ENCODE data around the gene FNTB. TPM values are rescaled to one million over a fixed set of nuclear protein-coding genes. Genes with fewer than 3 reads are reported as not detected.

FNTB gene
- total RNA-seq, 1 donor from 2014 or later = 19.9 TPM

- H3K9me3 Mint-ChIP-seq (ENCODE audit: unreplicated experiment) = no peaks in the 10 kb centered on the region
- Histone ChIP-seq H3K9me3 (ENCODE audit: insufficient read depth, low read depth, low read length) (no peaks in the 10 kb centered on the region), H3K4me2 (ENCODE audit: low read length) (no peak overlapping the region), H3K36me3 (ENCODE audit: insufficient read depth, low read length) (no peaks in the 10 kb centered on the region), H2AFZ (ENCODE audit: low read depth, low read length) (no peak overlapping the region), H4K20me1 (ENCODE audit: insufficient read depth, low read length) (peaks cover 19% of the 10 kb centered on the region), H3K27ac (ENCODE audit: low read depth, low read length) (no peak overlapping the region), H3K4me3 (ENCODE audit: insufficient read depth, low read depth, low read length) (no peak overlapping the region), H3K79me2 (ENCODE audit: insufficient read depth, low read length) (no peaks in the 10 kb centered on the region), H3K27me3 (ENCODE audit: insufficient read depth, low read length) (no peaks in the 10 kb centered on the region), H3K9ac (ENCODE audit: low read length) (no peak overlapping the region), H3K4me1 (ENCODE audit: insufficient read depth, low read length) (no peaks in the 10 kb centered on the region)
- no peak overlapping the region for H3K27ac Mint-ChIP-seq (ENCODE audit: unreplicated experiment)
- peaks cover 37% of the 10 kb centered on the region for H3K36me3 Mint-ChIP-seq (ENCODE audit: low read depth, unreplicated experiment)
- H3K4me1 Mint-ChIP-seq (ENCODE audit: low read depth, unreplicated experiment) = no peaks in the 10 kb centered on the region
- no peak for DNase-seq (ENCODE audit: low read depth)
- FAIRE-seq = no peak
- H3K4me3 Mint-ChIP-seq (ENCODE audit: unreplicated experiment) = no peak overlapping the region
- TF ChIP-seq EZH2 (IDR thresholded peaks at IDR 0.05; ENCODE audit: insufficient read depth, low read length) = no peak
- TF ChIP-seq, protein P1, sequence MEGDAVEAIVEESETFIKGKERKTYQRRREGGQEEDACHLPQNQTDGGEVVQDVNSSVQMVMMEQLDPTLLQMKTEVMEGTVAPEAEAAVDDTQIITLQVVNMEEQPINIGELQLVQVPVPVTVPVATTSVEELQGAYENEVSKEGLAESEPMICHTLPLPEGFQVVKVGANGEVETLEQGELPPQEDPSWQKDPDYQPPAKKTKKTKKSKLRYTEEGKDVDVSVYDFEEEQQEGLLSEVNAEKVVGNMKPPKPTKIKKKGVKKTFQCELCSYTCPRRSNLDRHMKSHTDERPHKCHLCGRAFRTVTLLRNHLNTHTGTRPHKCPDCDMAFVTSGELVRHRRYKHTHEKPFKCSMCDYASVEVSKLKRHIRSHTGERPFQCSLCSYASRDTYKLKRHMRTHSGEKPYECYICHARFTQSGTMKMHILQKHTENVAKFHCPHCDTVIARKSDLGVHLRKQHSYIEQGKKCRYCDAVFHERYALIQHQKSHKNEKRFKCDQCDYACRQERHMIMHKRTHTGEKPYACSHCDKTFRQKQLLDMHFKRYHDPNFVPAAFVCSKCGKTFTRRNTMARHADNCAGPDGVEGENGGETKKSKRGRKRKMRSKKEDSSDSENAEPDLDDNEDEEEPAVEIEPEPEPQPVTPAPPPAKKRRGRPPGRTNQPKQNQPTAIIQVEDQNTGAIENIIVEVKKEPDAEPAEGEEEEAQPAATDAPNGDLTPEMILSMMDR (IDR thresholded peaks at IDR 0.05; ENCODE audit: insufficient read depth, low read depth, low read length) = no peak
- no peaks in the 10 kb centered on the region for H3K27me3 Mint-ChIP-seq (ENCODE audit: low read depth, unreplicated experiment)
Measured at GRCh38 chr14:64951724-64952123, 35.0 kb upstream of the FNTB start.

DNA sequence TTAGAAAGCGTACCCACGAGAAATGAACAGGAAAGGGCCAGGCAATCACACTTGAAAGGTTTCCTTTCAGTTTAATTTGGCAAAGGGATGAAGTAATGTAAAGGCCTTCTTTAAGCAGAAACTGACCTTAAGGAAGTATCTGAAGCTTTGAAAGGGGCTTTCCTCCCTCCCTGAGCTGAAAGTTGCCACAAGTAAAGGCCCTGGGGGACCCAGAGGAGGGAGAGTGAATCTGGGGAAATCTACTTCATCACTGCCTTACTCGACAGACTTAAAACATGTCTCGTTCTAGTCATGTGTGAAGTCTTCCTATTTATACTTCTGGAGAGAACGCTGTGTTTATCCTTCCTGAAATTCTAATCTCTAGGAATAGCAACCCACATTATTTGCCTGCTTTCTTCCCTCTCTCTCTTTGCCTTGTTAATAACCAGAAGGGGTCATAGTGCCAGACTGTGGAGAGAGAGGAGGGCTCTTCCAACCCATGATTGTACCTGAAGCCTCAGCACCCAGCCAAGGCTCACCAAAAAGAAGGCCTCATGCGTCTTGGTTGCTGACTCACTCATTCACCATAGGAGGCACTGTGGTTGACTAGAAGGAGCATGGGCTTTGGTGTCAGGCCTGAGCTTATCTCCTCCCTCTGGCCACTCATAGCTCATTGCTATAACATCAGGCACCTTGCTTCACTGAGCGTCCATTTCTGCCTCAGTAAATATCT, 33.9 kb upstream of the FNTB start:
- no peaks in the 10 kb centered on the region for H3K27me3 Mint-ChIP-seq (ENCODE audit: low read depth, unreplicated experiment)
- H3K27ac ChIP-seq (ENCODE audit: low read depth, low read length) = no peak overlapping the region

GRCh38 chr14:64953310-64953654, 33.4 kb upstream of the FNTB start:
- Histone ChIP-seq H4K20me1 (ENCODE audit: insufficient read depth, low read length) (peaks cover 19% of the 10 kb centered on the region), H3K36me3 (ENCODE audit: insufficient read depth, low read length) (no peaks in the 10 kb centered on the region), H3K9me3 (ENCODE audit: insufficient read depth, low read depth, low read length) (no peaks in the 10 kb centered on the region), H3K27ac (ENCODE audit: low read depth, low read length) (no peak overlapping the region), H3K4me2 (ENCODE audit: low read length) (no peak overlapping the region), H3K27me3 (ENCODE audit: insufficient read depth, low read length) (no peaks in the 10 kb centered on the region), H3K9ac (ENCODE audit: low read length) (no peak overlapping the region), H3K79me2 (ENCODE audit: insufficient read depth, low read length) (no peaks in the 10 kb centered on the region), H3K4me3 (ENCODE audit: insufficient read depth, low read depth, low read length) (no peak overlapping the region), H2AFZ (ENCODE audit: low read depth, low read length) (no peak overlapping the region), H3K4me1 (ENCODE audit: insufficient read depth, low read length) (no peaks in the 10 kb centered on the region)
- Mint-ChIP-seq H3K4me1 (ENCODE audit: low read depth, unreplicated experiment) (no peaks in the 10 kb centered on the region), H3K27ac (ENCODE audit: unreplicated experiment) (no peak overlapping the region), H3K4me3 (ENCODE audit: unreplicated experiment) (no peak overlapping the region), H3K36me3 (ENCODE audit: low read depth, unreplicated experiment) (peaks cover 31% of the 10 kb centered on the region), H3K9me3 (ENCODE audit: unreplicated experiment) (no peaks in the 10 kb centered on the region), H3K27me3 (ENCODE audit: low read depth, unreplicated experiment) (no peaks in the 10 kb centered on the region)
- DNase-seq (ENCODE audit: low read depth) (no peak), FAIRE-seq (no peak)
- TF ChIP-seq EZH2 (IDR thresholded peaks at IDR 0.05; ENCODE audit: insufficient read depth, low read length) = no peak
- TF ChIP-seq, protein P1 (IDR thresholded peaks at IDR 0.05; ENCODE audit: insufficient read depth, low read depth, low read length) = no peak

More for the DNA sequence above, 33.9 kb upstream of the FNTB start:
- no peaks in the 10 kb centered on the region for H3K4me1 Mint-ChIP-seq (ENCODE audit: low read depth, unreplicated experiment)
- Histone ChIP-seq H3K4me2 (ENCODE audit: low read length) (no peak overlapping the region), H3K9me3 (ENCODE audit: insufficient read depth, low read depth, low read length) (no peaks in the 10 kb centered on the region), H4K20me1 (ENCODE audit: insufficient read depth, low read length) (peaks cover 19% of the 10 kb centered on the region), H3K4me3 (ENCODE audit: insufficient read depth, low read depth, low read length) (no peak overlapping the region), H3K4me1 (ENCODE audit: insufficient read depth, low read length) (no peaks in the 10 kb centered on the region), H2AFZ (ENCODE audit: low read depth, low read length) (no peak overlapping the region), H3K79me2 (ENCODE audit: insufficient read depth, low read length) (no peaks in the 10 kb centered on the region), H3K36me3 (ENCODE audit: insufficient read depth, low read length) (no peaks in the 10 kb centered on the region), H3K27me3 (ENCODE audit: insufficient read depth, low read length) (no peaks in the 10 kb centered on the region), H3K9ac (ENCODE audit: low read length) (no peak overlapping the region)
- H3K36me3 Mint-ChIP-seq (ENCODE audit: low read depth, unreplicated experiment) = peaks cover 34% of the 10 kb centered on the region
- no peaks in the 10 kb centered on the region for H3K9me3 Mint-ChIP-seq (ENCODE audit: unreplicated experiment)
- H3K27ac Mint-ChIP-seq (ENCODE audit: unreplicated experiment) = peak overlapping the region; percentile 20
- no peak for DNase-seq (ENCODE audit: low read depth)
- TF ChIP-seq, protein P1 (IDR thresholded peaks at IDR 0.05; ENCODE audit: insufficient read depth, low read depth, low read length) = no peak
- TF ChIP-seq EZH2 (IDR thresholded peaks at IDR 0.05; ENCODE audit: insufficient read depth, low read length) = no peak
- FAIRE-seq = no peak
- no peak overlapping the region for H3K4me3 Mint-ChIP-seq (ENCODE audit: unreplicated experiment)

Measured in astrocyte (in vitro differentiated cells and primary cell).